GM12875 (cell line): ENCODE data around the gene UQCRC2.
"Not testable (repeated sequence)": the region's sequence is repeated elsewhere in the genome, so short reads cannot be mapped to it uniquely, and the experiment has no call there.

Experiments
- H3K4me3 ChIP-seq: one replicate; pipeline ENCODE4 v1.5.1; 2011; ENCODE audit warnings: low read depth, low read length, control low read depth
- CTCF ChIP-seq: IDR thresholded peaks from 2 replicates; pipeline ENCODE4 v1.5.1; 2011; ENCODE audit warnings: low read depth, mild to moderate bottlenecking, control low read depth, inconsistent platforms, low read length, moderate library complexity, borderline replicate concordance; ENCODE audit not compliant: insufficient read depth

UQCRC2 gene

GRCh38 chr16:22023505-22023904, 70.3 kb downstream of the UQCRC2 start:
- H3K4me3 ChIP-seq, result no peak overlapping the region
- TF ChIP-seq CTCF, result no peak

- not testable (repeated sequence) for H3K4me3 ChIP-seq
Observed at GRCh38 chr16:22024785-22025184, 71.6 kb downstream of the UQCRC2 start.

- no peak overlapping the region for H3K4me3 ChIP-seq
- no peak for TF ChIP-seq CTCF
Observed at GRCh38 chr16:22027633-22028032, 74.5 kb downstream of the UQCRC2 start.

GRCh38 chr16:22029632-22030031, 76.5 kb downstream of the UQCRC2 start:
- H3K4me3 ChIP-seq, result no peak overlapping the region
- no peak for TF ChIP-seq CTCF

GRCh38 chr16:22030087-22030812, 77.1 kb downstream of the UQCRC2 start:
- TF ChIP-seq CTCF, result no peak
- no peak overlapping the region for H3K4me3 ChIP-seq

- TF ChIP-seq CTCF, result no peak
- H3K4me3 ChIP-seq, result no peak overlapping the region
Observed at GRCh38 chr16:22031483-22032083, 78.4 kb downstream of the UQCRC2 start.
